ENCODE results near the gene C2CD2. TPM values are rescaled to one million over a fixed set of nuclear protein-coding genes. Genes with fewer than 3 reads are reported as not detected.

C2CD2 gene
- total RNA-seq, 1 experiment from 2014 or later, result 9.2 TPM

- Histone ChIP-seq H3K27me3 (replicated peaks; ENCODE audit: insufficient read depth, low read depth, low read length, poor library complexity) (no peaks in the 10 kb centered on the region), H3K4me1 (ENCODE audit: insufficient read depth, low read length, poor library complexity, severe bottlenecking) (peaks cover 17% of the 10 kb centered on the region), H3K9me3 (ENCODE audit: low read depth, low read length, poor library complexity, severe bottlenecking) (no peaks in the 10 kb centered on the region), H3K36me3 (ENCODE audit: insufficient read depth, low read length, poor library complexity, severe bottlenecking) (no peaks in the 10 kb centered on the region), H3K4me3 (ENCODE audit: low read depth, low read length, poor library complexity, severe bottlenecking) (no peak overlapping the region), H3K27ac (ENCODE audit: low read depth, low read length, poor library complexity, severe bottlenecking) (no peak overlapping the region)
- DNase-seq (ENCODE audit: low spot score), result no peak
- ChIA-PET POLR2A (ENCODE audit: low non-redundant PET) (no interaction called here), CTCF (no interaction called here)
- TF ChIP-seq CTCF (conservative IDR thresholded peaks at IDR 0.05; ENCODE audit: low read depth, low read length), result no peak
- TF ChIP-seq EZH2 (IDR thresholded peaks at IDR 0.05; ENCODE audit: borderline replicate concordance, low read depth, low read length, poor library complexity, severe bottlenecking), result no peak
- intact Hi-C loops (cut with micrococcal nuclease; ENCODE audit: unreplicated experiment), result loop anchor here (5.0 kb wide), 1 partner anchor 40 kb away; no protein-coding TSS in a partner anchor
- no TSS peak for BruUV-seq (replicated peaks)
Measured at GRCh38 chr21:41967708-41968107, 13.9 kb upstream of the C2CD2 start.

- CTCF ChIA-PET, result no interaction called here
- no peak for DNase-seq (ENCODE audit: low spot score)
Measured at GRCh38 chr21:41966872-41967621, 13.2 kb upstream of the C2CD2 start.

GRCh38 chr21:41966041-41966833 is 12.4 kb upstream of the C2CD2 start:
- POLR2A ChIA-PET (ENCODE audit: low non-redundant PET), result no interaction called here

More at GRCh38 chr21:41966872-41967621, 13.2 kb upstream of the C2CD2 start:
- Histone ChIP-seq H3K27me3 (replicated peaks; ENCODE audit: insufficient read depth, low read depth, low read length, poor library complexity) (no peaks in the 10 kb centered on the region), H3K27ac (ENCODE audit: low read depth, low read length, poor library complexity, severe bottlenecking) (no peak overlapping the region), H3K9me3 (ENCODE audit: low read depth, low read length, poor library complexity, severe bottlenecking) (no peaks in the 10 kb centered on the region), H3K36me3 (ENCODE audit: insufficient read depth, low read length, poor library complexity, severe bottlenecking) (no peaks in the 10 kb centered on the region), H3K4me3 (ENCODE audit: low read depth, low read length, poor library complexity, severe bottlenecking) (no peak overlapping the region), H3K4me1 (ENCODE audit: insufficient read depth, low read length, poor library complexity, severe bottlenecking) (peaks cover 17% of the 10 kb centered on the region)
- intact Hi-C loops (cut with micrococcal nuclease; ENCODE audit: unreplicated experiment), result loop anchor here (5.0 kb wide), 1 partner anchor 40 kb away; no protein-coding TSS in a partner anchor
- TF ChIP-seq CTCF (conservative IDR thresholded peaks at IDR 0.05; ENCODE audit: low read depth, low read length) (no peak), EZH2 (IDR thresholded peaks at IDR 0.05; ENCODE audit: borderline replicate concordance, low read depth, low read length, poor library complexity, severe bottlenecking) (no peak)
- BruUV-seq (replicated peaks), result no TSS peak
- POLR2A ChIA-PET (ENCODE audit: low non-redundant PET), result no interaction called here

More at GRCh38 chr21:41966041-41966833, 12.4 kb upstream of the C2CD2 start:
- Histone ChIP-seq H3K27me3 (replicated peaks; ENCODE audit: insufficient read depth, low read depth, low read length, poor library complexity) (no peaks in the 10 kb centered on the region), H3K27ac (ENCODE audit: low read depth, low read length, poor library complexity, severe bottlenecking) (no peak overlapping the region), H3K9me3 (ENCODE audit: low read depth, low read length, poor library complexity, severe bottlenecking) (no peaks in the 10 kb centered on the region), H3K4me3 (ENCODE audit: low read depth, low read length, poor library complexity, severe bottlenecking) (no peak overlapping the region), H3K36me3 (ENCODE audit: insufficient read depth, low read length, poor library complexity, severe bottlenecking) (no peaks in the 10 kb centered on the region), H3K4me1 (ENCODE audit: insufficient read depth, low read length, poor library complexity, severe bottlenecking) (peaks cover 17% of the 10 kb centered on the region)
- intact Hi-C loops (cut with micrococcal nuclease; ENCODE audit: unreplicated experiment), result loop anchor here (5.0 kb wide), 1 partner anchor 41 kb away; no protein-coding TSS in a partner anchor
- no TSS peak for BruUV-seq (replicated peaks)
- CTCF ChIA-PET, result no interaction called here
- TF ChIP-seq CTCF (conservative IDR thresholded peaks at IDR 0.05; ENCODE audit: low read depth, low read length) (no peak), EZH2 (IDR thresholded peaks at IDR 0.05; ENCODE audit: borderline replicate concordance, low read depth, low read length, poor library complexity, severe bottlenecking) (no peak)
- DNase-seq (ENCODE audit: low spot score), result no peak
